Large intestine (tissue), 3 donors: ENCODE measurements around the gene PERCC1. TPM values are rescaled to one million over a fixed set of nuclear protein-coding genes. Genes with fewer than 3 reads are reported as not detected.

Experiments
- DNase-seq, 2 donors: peaks; one replicate each; pipeline versions ENCODE4 v3.0.0 to v3.0.0-alpha.2; 2013
- H3K27ac ChIP-seq: one replicate; pipeline ENCODE4 v1.5.1; 2013; ENCODE audit warnings: low read length
- H3K27me3 ChIP-seq: 2 replicates; pipeline ENCODE4 v1.6.1; 2013; ENCODE audit warnings: low read length; ENCODE audit not compliant: control insufficient read depth, insufficient read depth
- H3K36me3 ChIP-seq: 2 replicates; pipeline ENCODE4 v1.6.1; 2013; ENCODE audit warnings: low read length; ENCODE audit not compliant: control insufficient read depth, insufficient read depth
- H3K4me1 ChIP-seq: one replicate; pipeline ENCODE4 v1.6.1; 2013; ENCODE audit warnings: low read length; ENCODE audit not compliant: control insufficient read depth, insufficient read depth
- H3K4me3 ChIP-seq: one replicate; pipeline ENCODE4 v1.5.1; 2013; ENCODE audit warnings: low read length
- H3K9me3 ChIP-seq: one replicate; pipeline ENCODE4 v1.6.1; 2013; ENCODE audit warnings: mild to moderate bottlenecking, low read depth, low read length, moderate library complexity; ENCODE audit not compliant: control insufficient read depth
- WGBS: methylation state at CpG from one replicate; pipeline ENCODE4 v1.1.5; 2013; ENCODE audit warnings: low lambda C conversion rate; ENCODE audit not compliant: insufficient coverage; 5-methylcytosine and 5-hydroxymethylcytosine counted together
- polyA plus RNA-seq: library from polyadenylated mRNA; unstranded; fragments of 120-200 nt; gene quantifications from one replicate; pipeline ENCODE4 v1.2.1, GENCODE V29; 2013

Gene PERCC1
- polyA plus RNA-seq, 1 donor, result 1.3 TPM

GRCh38 chr16:1458977-1459341 is 28.1 kb downstream of the PERCC1 start:
- peaks cover 6% of the 10 kb centered on the region for H3K9me3 ChIP-seq
- H3K36me3 ChIP-seq, result peaks cover 63% of the 10 kb centered on the region
- no peak for DNase-seq
- no peaks in the 10 kb centered on the region for H3K27me3 ChIP-seq
- no CpG with 5 or more reads among the region's 14 CpGs for WGBS
- H3K4me3 ChIP-seq, result no peak overlapping the region
- H3K4me1 ChIP-seq, result no peaks in the 10 kb centered on the region
- H3K27ac ChIP-seq, result no peak overlapping the region

- Histone ChIP-seq H3K4me1 (no peaks in the 10 kb centered on the region), H3K4me3 (no peak overlapping the region), H3K27me3 (no peaks in the 10 kb centered on the region), H3K27ac (no peak overlapping the region), H3K36me3 (peaks cover 58% of the 10 kb centered on the region), H3K9me3 (peaks cover 6% of the 10 kb centered on the region)
- no peak for DNase-seq
- WGBS, result no CpG with 5 or more reads among the region's 10 CpGs
Measured at GRCh38 chr16:1459967-1460366, 29.1 kb downstream of the PERCC1 start.

GRCh38 chr16:1460602-1461138 is 29.8 kb downstream of the PERCC1 start:
- Histone ChIP-seq H3K4me1 (no peaks in the 10 kb centered on the region), H3K36me3 (peaks cover 51% of the 10 kb centered on the region), H3K9me3 (peaks cover 6% of the 10 kb centered on the region), H3K27ac (no peak overlapping the region), H3K4me3 (no peak overlapping the region), H3K27me3 (no peaks in the 10 kb centered on the region)
- no peak for DNase-seq
- WGBS, result no CpG with 5 or more reads among the region's 30 CpGs

- Histone ChIP-seq H3K4me1 (no peaks in the 10 kb centered on the region), H3K9me3 (peaks cover 6% of the 10 kb centered on the region), H3K36me3 (peaks cover 47% of the 10 kb centered on the region), H3K27ac (no peak overlapping the region), H3K4me3 (no peak overlapping the region), H3K27me3 (no peaks in the 10 kb centered on the region)
- WGBS, result no CpG with 5 or more reads among the region's 24 CpGs
- DNase-seq, result no peak
Measured at GRCh38 chr16:1461146-1461545, 30.3 kb downstream of the PERCC1 start.

- Histone ChIP-seq H3K9me3 (peaks cover 6% of the 10 kb centered on the region), H3K27ac (no peak overlapping the region), H3K4me1 (no peaks in the 10 kb centered on the region), H3K36me3 (peaks cover 28% of the 10 kb centered on the region), H3K27me3 (no peaks in the 10 kb centered on the region), H3K4me3 (no peak overlapping the region)
- no peak for DNase-seq
- WGBS, result no CpG with 5 or more reads among the region's 41 CpGs
Measured at GRCh38 chr16:1464196-1464893, 33.5 kb downstream of the PERCC1 start.

- peaks cover 6% of the 10 kb centered on the region for H3K9me3 ChIP-seq
- no peaks in the 10 kb centered on the region for H3K27me3 ChIP-seq
- H3K4me3 ChIP-seq, result no peak overlapping the region
- H3K36me3 ChIP-seq, result peaks cover 25% of the 10 kb centered on the region
- no CpG with 5 or more reads among the region's 33 CpGs for WGBS
- H3K27ac ChIP-seq, result no peak overlapping the region
- no peak for DNase-seq
- no peaks in the 10 kb centered on the region for H3K4me1 ChIP-seq
Measured at GRCh38 chr16:1464894-1465566, 34.2 kb downstream of the PERCC1 start.

- H3K4me3 ChIP-seq, result no peak overlapping the region
- peaks cover 5% of the 10 kb centered on the region for H3K9me3 ChIP-seq
- WGBS, result no CpG with 5 or more reads among the region's 13 CpGs
- H3K4me1 ChIP-seq, result no peaks in the 10 kb centered on the region
- H3K36me3 ChIP-seq, result peaks cover 20% of the 10 kb centered on the region
- no peak for DNase-seq
- no peaks in the 10 kb centered on the region for H3K27me3 ChIP-seq
- H3K27ac ChIP-seq, result no peak overlapping the region
Measured at GRCh38 chr16:1465567-1465915, 34.7 kb downstream of the PERCC1 start.

- H3K4me3 ChIP-seq, result no peak overlapping the region
- no peak for DNase-seq
- no peaks in the 10 kb centered on the region for H3K9me3 ChIP-seq
Measured at GRCh38 chr16:1466054-1466453, 35.2 kb downstream of the PERCC1 start.

GRCh38 chr16:1466968-1467521 is 36.2 kb downstream of the PERCC1 start:
- Histone ChIP-seq H3K27me3 (no peaks in the 10 kb centered on the region), H3K9me3 (no peaks in the 10 kb centered on the region), H3K27ac (no peak overlapping the region), H3K36me3 (peaks cover 14% of the 10 kb centered on the region), H3K4me3 (no peak overlapping the region), H3K4me1 (peaks cover 4% of the 10 kb centered on the region)
- DNase-seq, result no peak
- no CpG with 5 or more reads among the region's 14 CpGs for WGBS

More at GRCh38 chr16:1466054-1466453, 35.2 kb downstream of the PERCC1 start:
- no peaks in the 10 kb centered on the region for H3K27me3 ChIP-seq
- H3K4me1 ChIP-seq, result no peaks in the 10 kb centered on the region
- no peak overlapping the region for H3K27ac ChIP-seq
- 95% methylated on average over 4 of the region's 24 CpGs for WGBS
- peaks cover 14% of the 10 kb centered on the region for H3K36me3 ChIP-seq

GRCh38 chr16:1468426-1468810 is 37.5 kb downstream of the PERCC1 start:
- no peak overlapping the region for H3K4me3 ChIP-seq
- H3K36me3 ChIP-seq, result peaks cover 14% of the 10 kb centered on the region
- DNase-seq, result no peak
- no peaks in the 10 kb centered on the region for H3K27me3 ChIP-seq
- H3K27ac ChIP-seq, result no peak overlapping the region
- H3K4me1 ChIP-seq, result peaks cover 11% of the 10 kb centered on the region
- no CpG with 5 or more reads among the region's 22 CpGs for WGBS
- H3K9me3 ChIP-seq, result no peaks in the 10 kb centered on the region
